GM19043 (cell line): ENCODE data around the gene CLIP4.

Experiments used
- ATAC-seq: cut with Tn5 transposase; IDR thresholded peaks from one replicate; pipeline ENCODE4 v1.9.1; 2021; ENCODE audit warnings: low read depth; ENCODE audit not compliant: unreplicated experiment

Gene CLIP4

DNA sequence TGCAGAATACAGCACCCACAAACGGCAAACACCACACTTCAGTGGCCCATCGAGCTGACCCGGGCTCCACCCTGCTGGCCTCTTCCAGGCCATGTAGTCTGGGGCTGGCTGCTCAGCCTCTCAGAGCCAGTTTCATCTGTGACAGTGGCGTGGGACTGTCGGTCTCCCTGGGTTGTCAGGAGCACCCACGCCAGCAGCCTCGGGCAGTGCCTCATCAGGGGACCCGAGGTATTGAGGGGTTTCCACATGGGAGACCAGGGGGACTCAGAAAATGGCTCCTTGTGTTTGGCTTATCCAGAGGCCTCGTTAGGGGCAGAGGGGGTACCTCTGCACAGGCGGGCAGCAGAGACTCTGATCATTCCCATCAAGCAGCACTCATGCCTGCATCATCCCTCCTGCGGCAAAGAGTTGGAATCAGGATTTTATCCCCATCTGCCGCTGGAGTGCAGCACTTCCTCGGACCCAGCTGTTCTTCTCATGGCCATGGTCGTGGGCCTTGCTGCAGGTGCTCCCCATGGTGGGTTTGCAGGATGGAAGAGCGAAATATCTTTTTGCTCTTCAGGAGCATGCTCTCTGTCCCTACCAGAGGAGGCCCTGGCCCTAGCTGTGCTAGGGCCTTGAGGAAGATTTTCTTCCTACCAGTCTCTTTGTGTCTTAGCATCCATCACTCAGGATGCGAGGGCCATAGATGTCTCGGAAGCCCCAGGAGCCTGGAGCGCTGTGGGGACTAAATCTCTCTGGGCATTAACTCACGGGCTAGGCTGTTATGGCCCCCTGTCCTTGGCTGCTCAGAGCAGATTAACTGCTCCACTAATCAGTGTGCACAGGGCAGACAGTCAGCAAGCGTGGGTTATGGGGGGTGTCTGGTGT is 100.8 kb downstream of the CLIP4 start:
- ATAC-seq = no peak

DNA sequence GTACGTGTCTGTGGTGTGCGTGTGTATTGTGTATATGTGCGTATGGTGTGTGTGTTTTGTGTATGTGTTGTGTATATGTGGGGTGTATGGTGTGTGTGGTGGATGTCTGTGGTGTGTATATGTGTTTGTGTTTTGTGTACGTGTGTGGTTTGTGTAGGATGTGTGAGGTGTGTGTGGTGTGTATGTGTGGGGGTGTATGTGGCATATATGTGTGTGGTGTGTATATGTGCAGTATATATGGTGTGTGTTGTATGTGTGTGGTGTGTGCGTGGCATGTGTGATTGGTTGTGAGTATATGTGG is 101.3 kb downstream of the CLIP4 start:
- no peak for ATAC-seq

DNA sequence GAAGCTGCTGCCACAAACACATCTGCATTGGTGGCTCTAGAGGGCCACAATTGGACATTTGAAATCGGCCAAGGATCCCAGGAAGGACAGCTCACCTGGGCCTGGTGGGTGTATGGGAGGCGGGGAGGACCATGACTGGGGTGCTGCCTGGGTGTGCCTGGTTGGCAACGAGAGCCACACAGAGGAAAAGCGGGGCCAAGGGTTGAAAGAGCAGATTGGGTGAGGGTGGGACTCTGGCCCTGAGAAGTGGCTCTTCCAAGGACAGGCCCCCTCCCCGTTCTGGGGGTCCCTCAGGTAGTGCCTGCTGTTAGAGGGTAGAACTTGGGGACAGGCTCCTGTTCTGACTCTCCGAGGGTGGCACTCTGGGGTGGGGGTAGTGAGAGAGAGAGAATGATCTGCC is 102.9 kb downstream of the CLIP4 start:
- ATAC-seq = no peak

DNA sequence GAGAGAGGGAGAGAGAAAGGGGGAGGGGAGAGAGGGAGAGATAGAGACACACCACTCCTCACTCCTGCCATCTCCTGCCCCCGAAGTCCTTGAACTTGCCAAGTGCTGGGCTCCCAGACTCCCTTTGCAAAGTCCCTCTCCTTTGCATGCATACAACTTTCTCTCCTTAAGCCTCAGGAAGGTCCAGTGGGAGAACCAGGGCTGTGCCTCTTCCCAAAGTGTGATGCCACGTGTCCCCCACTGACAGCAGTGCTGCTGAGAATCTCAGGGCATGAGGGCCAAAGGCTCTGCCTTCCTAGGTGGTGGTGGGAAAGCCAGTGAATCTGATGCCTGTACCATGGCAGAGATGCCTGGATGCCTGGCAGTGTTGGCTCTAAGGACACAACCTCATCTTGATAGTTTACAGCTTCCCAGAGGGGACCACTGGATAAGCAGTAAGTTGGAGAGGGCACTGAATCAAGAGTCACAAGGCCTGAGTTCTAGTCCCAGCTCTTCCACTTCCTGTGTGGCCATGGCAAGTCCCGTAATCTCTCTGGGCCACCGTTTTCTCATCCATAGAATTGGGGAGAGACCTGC is 103.4 kb downstream of the CLIP4 start:
- ATAC-seq = no peak

DNA sequence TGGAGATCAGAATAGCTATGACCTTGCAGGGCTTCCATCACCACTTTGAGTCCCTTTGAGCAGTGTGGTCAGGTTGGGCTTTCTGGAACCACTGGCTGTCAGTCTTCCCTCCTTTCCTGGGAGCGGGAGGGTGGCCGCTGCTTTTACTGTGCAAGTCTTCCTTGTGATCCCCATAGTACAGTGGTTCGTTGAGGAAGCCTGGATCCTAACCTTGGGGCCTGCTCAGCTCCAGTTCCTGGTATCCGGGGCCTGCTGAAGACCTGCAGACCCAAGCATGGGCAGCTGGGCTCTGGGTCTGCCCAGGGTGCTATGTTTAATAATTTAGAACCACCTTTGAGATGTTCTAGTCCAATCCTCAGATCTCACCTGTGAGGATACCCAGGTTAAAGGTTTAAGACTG is 104.2 kb downstream of the CLIP4 start:
- ATAC-seq = no peak

DNA sequence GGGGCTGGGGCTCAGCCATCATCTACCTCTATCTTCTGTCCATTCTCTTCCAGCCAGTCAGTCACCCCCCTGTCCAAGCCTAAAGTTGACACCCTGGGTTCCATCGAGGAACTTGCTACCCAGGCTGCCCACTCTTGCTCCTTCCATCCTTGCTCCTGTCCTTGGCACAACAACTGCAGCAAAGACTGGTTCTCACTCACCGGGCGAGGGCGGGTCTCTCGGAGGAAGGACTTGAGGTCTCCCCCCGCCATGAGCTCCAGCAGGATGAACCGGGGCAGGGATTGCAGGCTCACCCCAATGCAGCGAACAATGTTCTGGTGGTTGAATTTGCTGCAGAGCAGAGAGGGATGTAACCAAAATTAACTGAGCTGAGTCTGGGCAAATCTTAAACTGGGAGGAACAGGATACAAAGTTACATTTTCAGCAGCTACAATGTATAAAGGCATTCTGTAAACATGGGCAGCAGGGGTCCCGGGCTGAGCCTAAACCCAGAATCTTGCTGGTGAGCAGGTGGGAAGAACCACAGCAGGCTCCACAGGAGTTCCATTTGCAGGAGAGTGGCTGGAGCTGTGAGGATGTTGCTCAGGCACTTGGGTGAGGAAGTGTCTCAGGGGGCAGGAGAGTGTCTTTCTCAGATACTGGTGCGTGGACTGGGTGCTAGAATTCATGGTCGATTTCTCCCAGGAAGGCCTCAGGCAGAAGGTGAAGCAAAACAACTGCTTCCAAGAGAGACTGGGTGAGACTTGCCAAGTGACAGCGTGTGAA is 105.5 kb downstream of the CLIP4 start:
- no peak for ATAC-seq

DNA sequence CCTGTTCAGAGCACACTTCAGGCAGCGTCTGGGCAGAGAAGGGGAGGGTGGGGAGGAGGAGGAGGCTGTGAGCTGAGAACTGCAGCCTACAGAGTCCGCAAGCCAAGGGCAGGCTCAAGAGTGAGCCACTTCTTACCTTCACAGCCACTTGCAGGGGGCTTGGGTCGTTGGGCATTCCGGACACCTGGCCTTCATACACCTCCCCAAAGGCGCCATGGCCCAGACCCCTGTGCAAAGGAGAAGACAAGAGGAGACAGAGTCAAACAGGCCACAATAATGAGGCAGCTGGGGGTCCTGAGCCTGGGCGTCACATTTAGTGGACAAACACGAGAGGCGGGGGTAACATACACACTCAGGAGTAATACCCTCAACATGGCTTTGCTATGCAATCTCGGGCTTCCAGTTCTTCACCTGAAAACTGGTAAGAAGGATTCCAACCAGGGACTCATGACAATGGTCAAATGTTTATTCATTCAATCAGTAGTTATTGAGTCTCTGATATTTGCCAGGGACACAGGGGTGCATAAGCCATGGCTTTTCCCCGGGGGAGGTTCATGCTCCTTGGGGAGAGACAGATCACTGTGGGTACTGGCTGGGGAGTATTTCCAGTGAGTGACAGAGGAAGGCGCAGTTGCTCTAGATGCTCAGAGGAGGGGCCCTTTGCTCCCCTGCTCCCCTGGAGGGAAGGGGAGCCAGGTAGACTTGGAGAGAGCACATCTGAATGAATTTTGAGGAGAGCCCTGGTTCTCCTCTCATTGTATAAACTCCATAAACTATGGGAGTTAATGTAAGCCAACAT is 107.4 kb downstream of the CLIP4 start:
- no peak for ATAC-seq

DNA sequence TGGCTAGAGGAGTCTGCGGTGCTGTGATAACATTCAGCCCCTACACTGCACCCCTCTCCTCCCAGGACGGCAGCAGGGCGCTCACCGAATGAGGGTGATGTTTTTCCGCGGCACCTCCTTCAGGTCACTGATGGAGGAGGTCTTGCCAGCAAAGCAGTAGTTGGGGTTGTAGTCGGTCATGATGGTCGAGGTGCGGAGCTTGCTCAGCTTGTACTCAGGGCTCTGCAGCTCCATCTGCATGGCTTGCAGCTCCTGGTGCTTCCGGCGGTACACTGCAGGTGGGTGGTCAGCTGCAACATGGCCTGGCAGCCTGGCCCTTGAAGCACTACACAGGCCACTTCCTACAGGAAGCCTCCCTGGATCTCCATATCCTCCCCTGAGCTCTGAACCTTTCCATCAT is 108.0 kb downstream of the CLIP4 start:
- ATAC-seq = no peak

DNA sequence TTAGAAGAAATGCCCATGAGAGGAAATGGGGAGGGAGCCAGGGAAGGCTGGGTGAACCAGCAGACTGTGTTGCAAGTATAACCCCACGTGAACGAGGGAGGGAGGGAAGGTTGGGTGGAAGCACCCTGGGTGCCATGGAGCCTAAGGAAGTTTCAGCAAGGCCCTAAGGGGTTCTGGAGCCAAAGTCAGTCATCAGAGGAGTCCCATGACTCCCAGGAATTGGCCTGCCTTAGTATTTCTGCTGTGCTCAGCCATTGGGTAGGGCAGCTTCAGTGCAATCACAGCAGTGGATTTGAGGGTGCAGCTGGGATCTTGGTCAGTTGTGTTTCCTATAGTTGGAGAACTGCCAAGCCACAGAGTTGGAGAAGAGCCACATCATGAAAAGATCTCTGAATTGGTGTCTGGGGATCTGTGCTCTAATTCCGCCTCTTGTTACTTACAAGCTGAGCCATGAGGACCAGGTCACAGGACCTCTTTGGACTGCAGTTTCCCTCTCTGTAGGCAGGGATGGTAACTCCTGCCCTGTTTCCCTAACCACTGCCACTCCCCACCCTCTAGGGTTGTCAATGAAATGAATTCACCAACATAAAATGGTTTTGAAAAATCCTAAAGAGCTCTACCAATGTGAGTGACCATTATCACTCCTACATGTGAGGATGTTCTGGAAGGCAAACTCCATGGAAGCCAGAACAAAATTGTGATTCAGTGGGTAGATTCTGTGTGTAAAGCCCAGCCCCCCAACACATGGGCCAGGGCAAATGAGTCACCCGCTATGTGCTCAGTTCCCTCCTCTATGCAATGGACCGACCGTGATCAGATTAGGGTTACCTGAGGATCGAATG is 108.9 kb downstream of the CLIP4 start:
- no peak for ATAC-seq

DNA sequence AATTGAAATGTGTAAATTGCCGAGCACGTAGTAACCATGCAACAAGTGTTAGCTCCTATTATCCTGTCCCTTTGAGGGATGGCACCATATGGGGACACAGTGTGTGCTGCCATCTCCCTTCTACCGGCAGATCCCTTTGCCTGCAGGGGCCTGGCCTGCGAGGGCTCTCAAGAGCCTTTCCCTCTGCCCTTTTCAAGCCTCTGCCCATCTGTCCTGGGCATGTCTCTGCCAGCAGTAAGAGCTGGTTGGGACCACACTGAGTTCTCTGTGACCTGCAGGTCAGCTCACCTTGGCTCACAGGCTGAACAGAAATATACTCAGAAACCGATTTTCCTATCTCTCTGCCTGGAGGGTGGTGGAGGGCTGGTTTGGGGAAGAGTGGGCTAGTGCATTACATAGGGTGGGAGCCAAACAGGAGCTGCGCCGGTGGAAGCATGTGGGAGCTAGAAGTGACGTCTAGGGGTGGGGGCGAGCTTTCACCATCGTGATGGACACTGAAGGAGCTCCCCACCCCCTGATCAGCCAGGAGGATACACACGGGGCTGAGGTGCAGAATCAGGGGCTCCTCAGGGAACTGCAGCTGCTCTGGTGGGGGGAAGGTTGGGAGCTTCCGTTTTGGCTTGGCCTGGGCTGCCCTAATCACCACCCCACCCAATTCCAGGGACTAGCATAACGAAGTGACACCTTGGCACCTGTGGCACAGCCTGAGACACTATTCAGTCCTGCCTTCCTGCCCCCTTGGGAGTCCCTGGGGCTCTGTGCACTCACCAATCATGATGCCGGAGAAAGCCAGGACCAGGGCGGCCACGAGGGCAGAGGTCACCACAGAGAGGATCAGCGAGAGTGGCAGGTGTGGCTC is 109.7 kb downstream of the CLIP4 start:
- no peak for ATAC-seq

DNA sequence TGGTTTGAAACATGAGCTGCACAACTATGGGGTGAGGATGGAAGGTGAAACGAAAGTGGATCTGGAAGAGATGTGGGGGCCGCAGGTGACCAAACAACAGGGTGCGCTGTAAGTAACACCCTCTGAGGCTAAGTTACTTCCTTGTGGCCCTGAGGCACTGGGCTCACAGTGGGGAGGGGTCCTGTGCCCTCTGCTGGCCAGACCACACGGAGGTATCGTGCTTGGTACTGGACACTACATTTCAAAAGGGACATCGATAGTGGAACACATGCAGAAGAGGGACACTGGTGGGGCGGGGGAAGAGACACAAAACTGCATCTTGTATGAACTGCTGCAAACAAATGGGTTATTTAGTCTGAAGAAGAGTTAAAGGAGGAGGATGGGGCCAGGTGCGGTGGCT is 110.6 kb downstream of the CLIP4 start:
- ATAC-seq = no peak

DNA sequence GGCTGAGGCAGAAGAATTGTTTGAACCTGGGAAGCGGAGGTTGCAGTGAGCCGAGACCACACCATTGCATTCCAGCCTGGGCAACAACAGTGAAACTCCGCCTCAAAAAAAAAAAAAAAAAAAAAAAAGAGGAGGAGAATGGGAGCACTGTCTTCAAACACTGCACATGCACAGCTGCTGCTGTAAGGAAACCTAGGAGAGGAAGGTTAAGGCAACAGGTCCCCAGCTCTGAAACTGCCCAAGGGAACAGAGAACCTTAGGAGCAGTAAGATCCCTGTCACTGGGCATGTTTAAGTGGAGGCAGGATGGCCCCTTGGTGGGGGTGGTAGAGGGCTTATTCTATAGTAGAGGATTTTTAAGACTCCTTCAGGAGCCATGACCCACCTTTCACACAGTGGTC is 111.2 kb downstream of the CLIP4 start:
- ATAC-seq = no peak

DNA sequence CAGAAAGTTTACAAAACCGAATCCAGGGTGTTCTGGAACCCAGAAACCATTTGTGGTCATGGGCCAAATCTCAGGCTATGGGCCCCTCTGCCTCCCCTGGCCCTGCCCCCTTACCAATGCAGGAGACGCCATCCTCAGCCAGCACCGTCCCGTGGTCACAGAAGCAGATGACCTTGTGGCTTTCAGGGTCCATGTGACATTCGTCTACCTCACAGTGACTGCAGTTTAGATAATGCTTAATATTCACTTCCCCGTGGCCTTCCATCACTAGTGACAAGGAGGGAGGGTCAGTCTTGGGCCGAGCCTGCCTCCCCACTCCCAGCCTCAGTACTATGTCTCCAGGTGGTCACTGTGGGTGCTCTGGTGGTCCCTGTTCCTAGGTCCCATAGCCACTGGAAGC is 111.6 kb downstream of the CLIP4 start:
- ATAC-seq = no peak

DNA sequence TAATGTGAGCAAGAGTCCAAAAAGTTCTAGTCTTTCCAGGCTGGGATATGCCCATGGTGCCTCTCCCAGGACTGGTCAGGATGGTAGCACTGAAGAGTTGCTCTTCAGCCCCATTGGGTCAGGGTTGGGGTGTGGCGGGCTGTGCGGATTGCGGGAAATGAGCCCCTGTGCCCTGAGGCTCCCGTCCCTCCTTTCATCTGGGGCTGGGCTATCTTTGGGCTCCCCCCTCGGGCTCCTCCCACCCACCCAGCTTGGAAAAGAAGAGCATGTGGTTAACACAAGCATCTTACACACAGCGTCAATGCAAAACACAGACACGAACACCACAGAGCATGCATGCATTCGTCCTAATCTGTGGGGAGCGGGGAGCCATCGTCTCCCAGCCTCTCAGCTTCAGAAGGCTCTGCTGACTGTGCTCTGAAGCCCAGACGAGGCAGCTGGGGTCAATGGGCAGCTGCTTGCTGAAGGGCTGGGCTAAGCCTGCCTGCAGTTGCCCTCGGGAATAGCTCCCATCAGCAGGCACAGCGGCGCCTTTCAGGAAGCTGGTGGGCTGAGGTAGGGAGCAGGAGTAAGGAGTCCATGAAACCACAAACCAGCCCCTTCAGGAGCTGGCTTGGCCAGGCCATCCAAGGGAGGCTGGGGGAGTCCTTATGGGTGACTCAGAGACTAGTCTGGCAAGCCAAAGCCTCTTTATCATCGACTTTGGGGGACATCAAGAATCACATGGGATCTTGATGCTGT is 112.9 kb downstream of the CLIP4 start:
- ATAC-seq = no peak

DNA sequence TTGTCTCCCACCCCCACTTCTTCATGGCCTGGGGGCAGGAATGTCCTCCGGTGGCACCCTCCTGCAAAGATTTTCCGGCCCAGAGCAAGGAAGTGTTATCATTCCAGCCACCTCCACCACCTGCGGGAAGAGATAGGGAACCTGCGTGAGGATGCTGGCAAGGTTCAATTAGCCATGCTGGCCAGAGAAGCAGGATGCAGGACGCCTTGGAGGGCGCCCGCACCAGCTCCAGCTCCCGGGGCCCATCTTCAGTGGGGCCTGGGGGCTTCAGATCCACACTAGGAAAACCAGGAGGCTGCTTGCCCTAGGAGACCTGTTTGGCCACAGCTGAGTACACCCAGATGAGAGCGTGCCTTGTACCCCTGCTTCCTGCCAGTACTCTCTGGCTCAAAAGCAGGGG is 113.7 kb downstream of the CLIP4 start:
- no peak for ATAC-seq

DNA sequence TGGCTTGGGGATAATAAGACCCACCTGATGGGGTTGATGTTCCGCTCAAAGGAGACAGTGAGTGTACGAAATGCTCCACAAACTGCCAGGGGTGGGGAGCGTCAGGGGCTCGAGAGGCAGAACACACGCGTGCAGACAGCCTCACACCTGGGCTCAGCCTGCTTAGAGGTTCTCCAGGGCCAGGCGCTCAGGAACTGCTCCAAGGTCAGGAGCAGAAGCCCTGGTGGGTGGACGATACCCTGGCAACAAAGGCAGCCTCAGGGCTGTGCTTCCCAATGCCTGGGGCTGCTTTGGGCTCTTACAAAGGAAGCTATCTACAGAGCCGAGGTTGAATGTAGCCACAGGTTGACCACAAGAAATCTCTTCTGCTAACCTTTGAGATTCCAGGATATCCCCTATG is 114.4 kb downstream of the CLIP4 start:
- no peak for ATAC-seq

DNA sequence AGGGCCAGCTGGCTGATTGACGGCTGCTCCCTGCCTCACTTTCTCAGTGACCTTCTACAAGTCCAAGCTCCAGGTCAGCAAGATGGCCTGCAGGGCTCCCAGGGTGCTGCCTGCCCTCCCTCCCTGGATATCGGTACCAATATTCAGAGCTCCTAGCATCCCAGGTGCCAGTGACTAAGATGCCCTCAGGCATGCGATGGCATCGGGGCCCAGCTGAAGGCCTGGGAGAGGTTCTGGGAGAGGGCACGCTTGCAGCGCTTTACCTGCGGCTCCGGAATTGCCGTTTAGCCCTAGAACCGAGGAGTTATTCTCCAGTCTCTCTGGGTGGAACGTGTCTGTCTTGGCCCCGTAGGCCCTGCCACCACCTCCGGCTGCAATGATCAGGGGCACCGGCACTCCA is 116.8 kb downstream of the CLIP4 start:
- no peak for ATAC-seq

DNA sequence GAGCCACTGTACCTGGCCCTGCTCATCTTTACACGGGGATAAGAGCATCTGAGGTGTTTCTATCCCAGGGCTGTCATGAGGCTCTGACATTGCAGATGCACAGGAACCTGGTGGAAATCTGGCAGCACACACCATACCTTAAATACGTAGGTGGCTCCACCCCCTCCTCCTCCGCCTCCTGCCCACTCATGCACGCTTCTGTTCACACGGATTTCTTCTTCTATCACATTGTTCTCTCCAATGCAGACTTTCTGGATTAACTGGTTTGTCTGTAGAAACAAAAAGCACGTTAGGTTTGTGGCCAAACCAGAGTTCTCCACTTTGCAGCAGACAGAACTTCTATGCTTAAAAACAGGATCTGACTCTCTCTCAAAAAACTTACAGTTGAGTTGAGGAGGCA is 118.2 kb downstream of the CLIP4 start:
- no peak for ATAC-seq

DNA sequence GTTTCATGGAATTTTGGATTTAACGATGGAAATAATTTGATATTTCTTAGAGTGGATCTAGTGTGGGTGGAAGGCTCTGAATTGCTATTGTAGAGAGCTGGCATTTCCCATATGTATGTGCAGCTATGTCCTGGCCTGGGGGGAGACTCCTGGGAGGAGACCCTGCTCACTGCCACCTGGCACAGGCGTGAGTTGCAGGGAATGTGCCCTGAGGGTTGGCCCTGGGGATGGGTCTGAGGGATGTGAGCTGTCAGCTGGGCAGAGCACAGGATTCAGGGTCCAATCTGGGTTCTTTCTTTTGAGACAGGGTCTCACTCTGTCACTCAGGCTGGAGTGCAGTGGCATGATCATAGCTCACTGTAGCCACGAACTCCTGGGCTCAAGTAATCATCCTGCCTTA is 120.2 kb downstream of the CLIP4 start:
- ATAC-seq = no peak
